T47D (cell line): ENCODE results near the gene CACNA1I.

Experiments
- DNase-seq, 2 experiments: peaks; one replicate each; pipeline versions ENCODE4 v3.0.0 to v3.0.0-alpha.2; 2011 to 2012; ENCODE audit warnings: low read depth in 1 of 2, low spot score in 1 of 2
- JUND ChIP-seq: IDR thresholded peaks from 2 replicates; pipeline ENCODE4 v1.6.1; 2012; ENCODE audit warnings: low read depth
- in situ Hi-C: cut with HindIII; loops from 2 replicates; pipeline ENCODE4 v1.10.0; 2016; ENCODE audit warnings: low sequenced_read_pairs, low pct_unique_long_range_greater_than_20kb

The CACNA1I gene

GRCh38 chr22:39671936-39672335 lies 101.4 kb downstream of the CACNA1I start:
- DNase-seq, result no peak
- in situ Hi-C loops, result no loop called here
- TF ChIP-seq JUND, result no peak

DNA sequence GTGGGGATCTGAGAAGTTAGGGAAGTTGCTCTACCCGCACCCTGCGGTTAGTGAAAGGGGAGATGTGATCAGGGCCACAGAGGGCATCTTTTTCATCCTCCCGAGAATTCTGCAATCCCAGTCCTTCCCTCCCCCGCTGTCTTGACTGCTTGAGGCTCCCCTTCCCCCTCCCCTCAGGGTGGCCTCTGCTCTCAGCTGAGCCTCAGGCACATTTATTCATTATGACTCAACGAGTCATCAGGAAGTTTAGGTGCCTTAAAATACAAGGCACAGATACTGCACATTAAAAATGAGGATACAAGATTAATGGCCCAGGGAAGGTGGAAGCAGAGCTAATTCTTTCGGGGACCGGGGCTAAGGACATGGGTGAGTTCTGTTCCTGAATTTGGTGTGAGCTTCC lies 104.0 kb downstream of the CACNA1I start:
- TF ChIP-seq JUND, result no peak
- in situ Hi-C loops, result no loop called here
- DNase-seq, result no peak

DNA sequence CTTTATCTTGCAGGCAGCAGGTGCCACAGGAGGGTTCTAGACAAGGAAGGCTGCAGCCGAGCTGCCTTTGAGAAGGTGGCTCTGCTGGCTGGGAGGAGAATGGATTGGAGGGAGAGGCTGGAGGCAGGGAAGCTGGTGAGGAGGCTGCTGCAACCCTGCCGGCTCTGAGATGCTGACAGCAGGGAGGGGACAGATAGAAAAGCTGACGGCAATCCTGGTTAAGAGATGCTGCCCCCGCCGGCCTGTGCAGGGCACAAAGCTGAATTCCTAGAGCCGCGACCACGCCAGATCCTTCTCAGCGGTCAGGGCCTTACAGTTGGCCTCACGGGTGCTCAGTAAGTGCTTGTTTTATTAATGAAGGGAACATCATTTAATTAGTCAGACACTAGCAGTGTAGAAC lies 105.4 kb downstream of the CACNA1I start:
- DNase-seq, result no peak
- in situ Hi-C loops, result no loop called here
- no peak for TF ChIP-seq JUND

DNA sequence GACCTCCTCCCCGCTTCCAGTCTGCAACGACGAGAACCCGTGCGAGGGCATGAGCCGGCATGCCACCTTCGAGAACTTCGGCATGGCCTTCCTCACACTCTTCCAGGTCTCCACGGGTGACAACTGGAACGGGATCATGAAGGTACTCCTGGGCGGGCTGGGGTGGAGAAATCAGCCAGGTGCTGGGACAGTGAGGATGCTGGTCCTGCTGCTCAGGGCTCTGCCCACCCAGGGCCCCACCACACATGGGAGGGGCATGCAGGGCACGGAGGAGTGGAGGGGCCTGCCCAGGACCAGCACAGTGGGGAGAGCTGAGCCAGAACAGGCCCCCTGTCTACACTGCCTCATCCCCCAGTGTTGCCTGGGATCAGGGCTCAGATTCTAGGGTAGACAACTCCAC lies 107.4 kb downstream of the CACNA1I start:
- TF ChIP-seq JUND, result no peak
- DNase-seq, result no peak
- in situ Hi-C loops, result no loop called here

DNA sequence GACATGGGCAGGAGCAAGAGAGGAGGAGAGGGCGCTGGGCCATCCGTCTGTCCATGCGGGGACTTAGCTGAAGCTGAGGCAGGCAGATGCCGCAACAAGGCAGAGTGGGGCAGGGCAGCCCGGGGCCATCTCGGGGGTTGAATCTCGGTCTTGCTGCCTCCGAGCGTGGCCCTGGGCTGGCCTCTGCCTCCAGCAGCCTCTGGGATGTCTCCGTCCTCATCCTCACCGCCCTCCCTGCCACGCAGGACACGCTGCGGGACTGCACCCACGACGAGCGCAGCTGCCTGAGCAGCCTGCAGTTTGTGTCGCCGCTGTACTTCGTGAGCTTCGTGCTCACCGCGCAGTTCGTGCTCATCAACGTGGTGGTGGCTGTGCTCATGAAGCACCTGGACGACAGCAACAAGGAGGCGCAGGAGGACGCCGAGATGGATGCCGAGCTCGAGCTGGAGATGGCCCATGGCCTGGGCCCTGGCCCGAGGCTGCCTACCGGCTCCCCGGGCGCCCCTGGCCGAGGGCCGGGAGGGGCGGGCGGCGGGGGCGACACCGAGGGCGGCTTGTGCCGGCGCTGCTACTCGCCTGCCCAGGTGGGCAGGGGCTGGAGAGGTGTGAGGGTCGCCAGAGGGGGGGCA lies 108.4 kb downstream of the CACNA1I start:
- no peak for DNase-seq
- TF ChIP-seq JUND, result no peak
- in situ Hi-C loops, result no loop called here

DNA sequence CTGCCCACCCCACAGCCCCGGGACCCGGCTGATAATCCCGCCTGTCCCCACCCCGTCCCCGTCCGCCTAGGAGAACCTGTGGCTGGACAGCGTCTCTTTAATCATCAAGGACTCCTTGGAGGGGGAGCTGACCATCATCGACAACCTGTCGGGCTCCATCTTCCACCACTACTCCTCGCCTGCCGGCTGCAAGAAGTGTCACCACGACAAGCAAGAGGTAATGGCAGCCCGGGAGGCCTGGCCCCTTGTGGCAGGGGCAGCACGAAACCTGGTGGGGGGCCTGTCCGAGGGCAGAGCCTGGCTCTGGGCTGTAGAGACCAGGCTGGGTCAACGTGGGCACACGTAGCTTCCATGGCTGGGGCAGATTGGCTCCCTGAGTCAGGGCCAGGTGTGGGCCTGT lies 109.1 kb downstream of the CACNA1I start:
- TF ChIP-seq JUND, result no peak
- in situ Hi-C loops, result no loop called here
- DNase-seq, result no peak

- no peak for DNase-seq
- no peak for TF ChIP-seq JUND
- in situ Hi-C loops, result no loop called here
Observed at GRCh38 chr22:39680486-39680885, 109.9 kb downstream of the CACNA1I start.

DNA sequence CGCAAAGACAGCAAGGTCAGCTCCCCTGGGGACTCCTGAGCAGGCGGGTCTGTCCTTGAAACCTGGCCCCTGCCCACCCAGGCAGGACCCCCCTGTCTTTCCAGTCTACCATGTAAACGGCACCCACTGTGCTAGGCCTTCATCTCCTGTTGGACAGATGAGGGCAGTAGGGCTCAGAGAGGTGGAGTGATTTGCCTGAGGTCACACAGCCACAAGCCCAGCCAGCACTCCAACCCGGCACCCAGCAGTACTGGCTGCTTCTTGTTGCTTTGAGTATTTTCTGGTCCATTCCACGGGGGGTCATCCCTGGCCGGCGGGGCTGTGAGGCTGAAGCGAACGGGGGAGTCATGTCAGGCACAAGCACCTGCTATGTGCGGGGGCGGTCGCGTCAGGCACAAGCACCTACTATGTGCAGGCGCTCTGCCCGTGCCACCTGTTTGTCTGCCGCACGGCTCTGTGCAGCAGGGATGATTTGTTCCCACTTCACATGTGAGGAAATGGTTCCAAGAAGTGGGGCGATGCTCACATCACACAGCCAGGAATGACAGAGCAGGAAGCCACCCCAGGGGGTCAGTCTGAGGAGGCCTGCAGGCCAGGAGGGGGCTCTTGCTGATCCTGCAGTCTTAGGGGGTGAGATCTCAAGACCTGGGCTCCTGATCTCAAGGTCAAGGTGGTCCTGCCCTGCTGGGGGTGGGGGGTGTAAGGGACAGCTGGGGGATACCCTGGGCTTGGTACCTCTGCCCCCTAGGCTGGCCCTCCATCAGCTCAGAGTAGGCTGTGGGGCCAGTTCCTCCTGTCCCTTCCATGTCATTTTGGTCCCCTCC lies 110.7 kb downstream of the CACNA1I start:
- no peak for TF ChIP-seq JUND
- no peak for DNase-seq
- in situ Hi-C loops, result no loop called here

- in situ Hi-C loops, result no loop called here
- TF ChIP-seq JUND, result no peak
Observed at GRCh38 chr22:39682994-39683393, 112.4 kb downstream of the CACNA1I start.

GRCh38 chr22:39683639-39684038 lies 113.1 kb downstream of the CACNA1I start:
- DNase-seq, result no peak
- TF ChIP-seq JUND, result no peak
- in situ Hi-C loops, result no loop called here

More at GRCh38 chr22:39682994-39683393, 112.4 kb downstream of the CACNA1I start:
- no peak for DNase-seq

GRCh38 chr22:39684702-39685281 lies 114.2 kb downstream of the CACNA1I start:
- in situ Hi-C loops, result no loop called here
- no peak for TF ChIP-seq JUND
- DNase-seq, result no peak

GRCh38 chr22:39685336-39686177 lies 115.0 kb downstream of the CACNA1I start:
- no peak for DNase-seq
- TF ChIP-seq JUND, result no peak
- in situ Hi-C loops, result no loop called here
